Caco-2 (cell line): ENCODE results near the gene STK35. TPM values are rescaled to one million over a fixed set of nuclear protein-coding genes. Genes with fewer than 3 reads are reported as not detected.

Experiments
- BruUV-seq: library from RNA; stranded (reverse); fragments of 400-500 nt; replicated peaks from 2 replicates; lab custom pipeline; 2021; lab: Mats Ljungman, UMichigan
- CTCF ChIA-PET: fragments of 300-600 bp; sonication (Branson Sonifier 250); formaldehyde crosslinking; loops from one replicate; lab custom pipeline; 2022; ENCODE audit warnings: antibody characterized with exemption; lab: Charles Lee
- POLR2A ChIA-PET: fragments of 300-600 bp; sonication (Branson Sonifier 250); formaldehyde crosslinking; loops from one replicate; lab custom pipeline; 2022; ENCODE audit warnings: antibody characterized with exemption; lab: Charles Lee
- DNase-seq, 2 experiments: peaks; one replicate each; pipeline versions ENCODE4 v3.0.0 to v3.0.0-alpha.2; 2020 to 2022
- H3K27me3 ChIP-seq: replicated peaks from 2 replicates; pipeline ENCODE4 v1.6.0; 2011; ENCODE audit warnings: low read length; ENCODE audit not compliant: control insufficient read depth, insufficient read depth
- H3K36me3 ChIP-seq: 2 replicates; pipeline ENCODE4 v1.5.1; 2011; ENCODE audit warnings: low read length; ENCODE audit not compliant: control insufficient read depth, insufficient read depth
- H3K4me1 ChIP-seq: fragments of 250-450 bp; sonication (Bioruptor Pico); 2 replicates; pipeline ENCODE4 v1.5.1; 2020; ENCODE audit warnings: mild to moderate bottlenecking
- H3K4me3 ChIP-seq: 2 replicates; pipeline ENCODE4 v1.5.1; 2011; ENCODE audit warnings: low read depth, mild to moderate bottlenecking, control low read depth, low read length
- H3K9me3 ChIP-seq: fragments of 250-450 bp; sonication (Bioruptor Pico); 2 replicates; pipeline ENCODE4 v1.5.1; 2020; ENCODE audit warnings: mild to moderate bottlenecking, moderate library complexity
- H3K27ac Mint-ChIP-seq: one replicate; pipeline ENCODE4 v1.8.0; 2022; ENCODE audit warnings: mixed read lengths; ENCODE audit not compliant: unreplicated experiment
- H3K27me3 Mint-ChIP-seq: one replicate; pipeline ENCODE4 v1.8.0; 2022; ENCODE audit warnings: mixed read lengths; ENCODE audit not compliant: insufficient read depth, unreplicated experiment
- H3K36me3 Mint-ChIP-seq: one replicate; pipeline ENCODE4 v1.8.0; 2022; ENCODE audit warnings: mild to moderate bottlenecking, mixed read lengths; ENCODE audit not compliant: insufficient read depth, unreplicated experiment
- H3K4me1 Mint-ChIP-seq: one replicate; pipeline ENCODE4 v1.8.0; 2022; ENCODE audit warnings: low read depth, mixed read lengths; ENCODE audit not compliant: unreplicated experiment
- H3K4me3 Mint-ChIP-seq: one replicate; pipeline ENCODE4 v1.8.0; 2022; ENCODE audit warnings: mild to moderate bottlenecking, moderate library complexity, mixed read lengths; ENCODE audit not compliant: unreplicated experiment
- H3K9me3 Mint-ChIP-seq: one replicate; pipeline ENCODE4 v1.8.0; 2022; ENCODE audit warnings: mixed read lengths; ENCODE audit not compliant: unreplicated experiment
- CTCF ChIP-seq, 2 experiments: fragments of 200-600 bp in 1 of 2; IDR thresholded peaks; 1 replicate in 1 of 2; 2 replicates in 1 of 2; pipeline versions ENCODE4 v1.5.1 to v1.8.0; 2011 to 2022; ENCODE audit warnings: antibody characterized with exemption in 1 of 2, control low read depth in 1 of 2, inconsistent platforms in 1 of 2, low read depth in 1 of 2, low read length in 1 of 2, mild to moderate bottlenecking in 1 of 2, moderate library complexity in 1 of 2; ENCODE audit not compliant: insufficient read depth in 1 of 2, severe bottlenecking in 1 of 2, unreplicated experiment in 1 of 2
- intact Hi-C: fragments of 100-400 bp; cut with micrococcal nuclease; formaldehyde crosslinking; loops from one replicate; pipeline ENCODE4 v1.10.0; 2022; ENCODE audit not compliant: unreplicated experiment
- total RNA-seq: library from RNA; stranded (reverse); gene quantifications from 2 replicates; pipeline ENCODE4 v1.2.3, GENCODE V29; 2022

STK35 gene
- total RNA-seq, 1 experiment from 2014 or later, result 40.2 TPM

- BruUV-seq, result no TSS peak
- Histone ChIP-seq H3K4me1 (peaks cover 8% of the 10 kb centered on the region), H3K9me3 (no peaks in the 10 kb centered on the region), H3K36me3 (peaks cover 2% of the 10 kb centered on the region; the same call in 1 of the 2 replicates), H3K27me3 (no peaks in the 10 kb centered on the region), H3K4me3 (peak overlapping the region; percentile 90)
- H3K9me3 Mint-ChIP-seq, result no peaks in the 10 kb centered on the region
- H3K4me3 Mint-ChIP-seq, result peak overlapping the region; percentile 92
- intact Hi-C loops, result loop anchor here (5.0 kb wide), 1 partner anchor 69 kb away; no protein-coding TSS in a partner anchor
- H3K27ac Mint-ChIP-seq, result peak overlapping the region; percentile 99
- H3K36me3 Mint-ChIP-seq, result peaks cover 44% of the 10 kb centered on the region
- peak in 1 of 2 experiments; percentile 39 for DNase-seq
- H3K27me3 Mint-ChIP-seq, result no peaks in the 10 kb centered on the region
- CTCF ChIA-PET, result interaction anchor here (1.1 to 1.6 kb wide), 3 partner anchors 9 to 69 kb away, joined by 4 to 6 read pairs (median 5); no protein-coding TSS in a partner anchor
- no peak for TF ChIP-seq CTCF (IDR thresholded peaks at IDR 0.05; ENCODE audit: insufficient read depth in 1 of 2, low read depth in 1 of 2, low read length in 1 of 2, severe bottlenecking in 1 of 2, unreplicated experiment in 1 of 2)
- peaks cover 19% of the 10 kb centered on the region for H3K4me1 Mint-ChIP-seq
- POLR2A ChIA-PET, result interaction anchor here (0.8 kb wide), 1 partner anchor 132 kb away, joined by 3 read pairs; no protein-coding TSS in a partner anchor
Measured at GRCh38 chr20:2103461-2104153, 2.0 kb downstream of the STK35 start.

- H3K36me3 Mint-ChIP-seq, result peaks cover 44% of the 10 kb centered on the region
- peak overlapping the region; percentile 99 for H3K27ac Mint-ChIP-seq
- peak overlapping the region; percentile 90 for H3K4me3 ChIP-seq
- H3K27me3 ChIP-seq, result no peaks in the 10 kb centered on the region
- no peak for DNase-seq
- peaks cover 14% of the 10 kb centered on the region for H3K4me1 ChIP-seq
- no peak for TF ChIP-seq CTCF (IDR thresholded peaks at IDR 0.05; ENCODE audit: insufficient read depth in 1 of 2, low read depth in 1 of 2, low read length in 1 of 2, severe bottlenecking in 1 of 2, unreplicated experiment in 1 of 2)
- intact Hi-C loops, result loop anchor here (5.0 kb wide), 1 partner anchor 68 kb away; no protein-coding TSS in a partner anchor
- no peaks in the 10 kb centered on the region for H3K27me3 Mint-ChIP-seq
- no TSS peak for BruUV-seq
- H3K36me3 ChIP-seq, result peaks cover 2% of the 10 kb centered on the region; the same call in 1 of the 2 replicates
- CTCF ChIA-PET, result interaction anchor here (1.6 kb wide), 1 partner anchor 68 kb away, joined by 6 read pairs; no protein-coding TSS in a partner anchor
- peak overlapping the region; percentile 92 for H3K4me3 Mint-ChIP-seq
- POLR2A ChIA-PET, result no interaction called here
- H3K9me3 Mint-ChIP-seq, result no peaks in the 10 kb centered on the region
- no peaks in the 10 kb centered on the region for H3K9me3 ChIP-seq
- H3K4me1 Mint-ChIP-seq, result peaks cover 25% of the 10 kb centered on the region
Measured at GRCh38 chr20:2104236-2104635, 2.6 kb downstream of the STK35 start.

- Mint-ChIP-seq H3K27me3 (no peaks in the 10 kb centered on the region), H3K27ac (peak overlapping the region; percentile 57), H3K9me3 (no peaks in the 10 kb centered on the region), H3K36me3 (peaks cover 39% of the 10 kb centered on the region), H3K4me3 (no peak overlapping the region), H3K4me1 (peaks cover 21% of the 10 kb centered on the region)
- ChIA-PET CTCF (interaction anchor here (0.7 to 2.1 kb wide), 2 partner anchors 15 to 64 kb away, joined by 4 to 7 read pairs; no protein-coding TSS in a partner anchor), POLR2A (interaction anchor here (1.1 kb wide), 1 partner anchor 16 kb away, joined by 3 read pairs; no protein-coding TSS in a partner anchor)
- Histone ChIP-seq H3K4me1 (peaks cover 9% of the 10 kb centered on the region; the same call in 1 of the 2 replicates), H3K9me3 (no peaks in the 10 kb centered on the region), H3K27me3 (no peaks in the 10 kb centered on the region), H3K36me3 (peaks cover 2% of the 10 kb centered on the region; the same call in 1 of the 2 replicates), H3K4me3 (no peak overlapping the region)
- DNase-seq, result no peak
- no peak for TF ChIP-seq CTCF (IDR thresholded peaks at IDR 0.05; ENCODE audit: insufficient read depth in 1 of 2, low read depth in 1 of 2, low read length in 1 of 2, severe bottlenecking in 1 of 2, unreplicated experiment in 1 of 2)
- no TSS peak for BruUV-seq
- intact Hi-C loops, result no loop called here
Measured at GRCh38 chr20:2108498-2108897, 6.9 kb downstream of the STK35 start.
